ENCODE data around the gene GON4L. TPM values are rescaled to one million over a fixed set of nuclear protein-coding genes. Genes with fewer than 3 reads are reported as not detected.
"Not testable (repeated sequence)": the region's sequence is repeated elsewhere in the genome, so short reads cannot be mapped to it uniquely, and the experiment has no call there.

Gene GON4L
- total RNA-seq, 3 donors from 2014 or later (not counting 1 experiment from before 2014, with no cell fraction given): 127 to 147 (median 146) TPM

DNA sequence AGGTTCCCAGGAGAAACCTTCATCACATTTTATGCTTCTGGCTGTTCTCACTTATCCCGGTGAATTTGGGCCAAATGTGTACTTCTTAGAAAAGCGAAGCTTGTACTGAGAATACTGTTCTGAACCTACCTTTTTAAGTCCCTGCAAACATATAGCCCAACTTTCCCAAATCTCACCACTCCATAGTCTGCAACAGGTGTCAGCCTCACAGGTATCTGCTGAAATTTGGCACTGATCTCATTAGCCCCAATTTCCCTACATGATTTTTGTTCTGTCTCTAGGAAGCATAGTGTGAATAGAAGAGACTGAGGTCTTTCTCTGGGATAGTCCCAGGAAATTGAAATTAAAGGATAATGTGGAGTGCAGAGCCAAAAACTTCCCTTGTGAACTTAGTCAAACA lies 42.7 kb upstream of the GON4L start:
- TF ChIP-seq CTCF (IDR thresholded peaks at IDR 0.05): no peak
- WGBS (ENCODE audit: insufficient coverage): 96% methylated on average over 2 of the region's 2 CpGs

GRCh38 chr1:155898888-155899287 lies 41.9 kb upstream of the GON4L start:
- H3K4me3 Mint-ChIP-seq: no peak overlapping the region
- TF ChIP-seq CTCF (IDR thresholded peaks at IDR 0.05): no peak

More for the DNA sequence above, 42.7 kb upstream of the GON4L start:
- no peak overlapping the region for H3K4me3 Mint-ChIP-seq
- peaks cover 0 to 6% of the 10 kb centered on the region in 2 donors for H3K4me1 Mint-ChIP-seq
- no peaks in the 10 kb centered on the region for H3K9me3 ChIP-seq (ENCODE audit: control insufficient read depth, insufficient read depth, low read length)
- H3K36me3 ChIP-seq (ENCODE audit: control insufficient read depth, insufficient read depth, low read length): peaks cover 64% of the 10 kb centered on the region
- H3K27ac Mint-ChIP-seq: peak overlapping the region in 1 of 2 donors; percentile 26
- no peaks in the 10 kb centered on the region for H3K27me3 Mint-ChIP-seq (ENCODE audit: low read depth in 2 of 2)
- no peak for DNase-seq
- no peak overlapping the region for H3K4me3 ChIP-seq (ENCODE audit: low read length)
- ATAC-seq: no peak
- H3K9me3 Mint-ChIP-seq: no peaks in the 10 kb centered on the region
- H3K27me3 ChIP-seq (ENCODE audit: control insufficient read depth, insufficient read depth, low read length): no peaks in the 10 kb centered on the region
- intact Hi-C loops (cut with micrococcal nuclease): no loop called here
- H3K4me1 ChIP-seq (ENCODE audit: control insufficient read depth, insufficient read depth, low read length): no peaks in the 10 kb centered on the region
- H3K36me3 Mint-ChIP-seq: peaks cover 27% of the 10 kb centered on the region
- no peak overlapping the region for H3K27ac ChIP-seq (ENCODE audit: low read length)

DNA sequence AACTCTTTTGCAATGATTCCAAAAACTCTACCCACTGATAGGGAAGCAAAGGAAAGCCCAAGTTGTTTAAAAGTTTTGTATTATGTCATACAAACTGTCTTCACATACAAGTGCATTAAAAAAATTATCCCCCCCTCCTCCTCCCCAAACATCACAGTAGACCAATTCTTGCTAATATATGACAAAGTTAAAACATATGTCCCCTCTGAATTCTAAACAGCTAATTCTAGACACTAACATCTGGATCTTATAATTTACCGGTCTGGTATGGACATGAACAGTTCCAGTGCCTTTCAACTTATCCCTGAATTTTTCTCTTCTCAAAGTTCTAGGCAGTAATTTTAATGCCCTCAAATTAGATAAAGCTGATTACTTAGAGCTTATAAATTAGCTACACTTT lies 40.7 kb upstream of the GON4L start:
- no peak overlapping the region for H3K4me3 ChIP-seq (ENCODE audit: low read length)
- DNase-seq: no peak
- no peak for TF ChIP-seq CTCF (IDR thresholded peaks at IDR 0.05)
- H3K27ac ChIP-seq (ENCODE audit: low read length): no peak overlapping the region
- H3K36me3 ChIP-seq (ENCODE audit: control insufficient read depth, insufficient read depth, low read length): peaks cover 48% of the 10 kb centered on the region
- intact Hi-C loops (cut with micrococcal nuclease): no loop called here
- Mint-ChIP-seq H3K9me3 (no peaks in the 10 kb centered on the region), H3K27me3 (ENCODE audit: low read depth in 2 of 2) (no peaks in the 10 kb centered on the region), H3K4me1 (peaks cover 12 to 18% of the 10 kb centered on the region in 2 donors), H3K4me3 (no peak overlapping the region), H3K27ac (peak overlapping the region; percentile 36 to 39), H3K36me3 (peaks cover 21% of the 10 kb centered on the region)
- ATAC-seq: no peak
- H3K27me3 ChIP-seq (ENCODE audit: control insufficient read depth, insufficient read depth, low read length): no peaks in the 10 kb centered on the region
- 100% methylated on average over 1 of the region's 1 CpG for WGBS (ENCODE audit: insufficient coverage)
- H3K4me1 ChIP-seq (ENCODE audit: control insufficient read depth, insufficient read depth, low read length): peaks cover 3% of the 10 kb centered on the region
- no peaks in the 10 kb centered on the region for H3K9me3 ChIP-seq (ENCODE audit: control insufficient read depth, insufficient read depth, low read length)

More at GRCh38 chr1:155898888-155899287, 41.9 kb upstream of the GON4L start:
- no peaks in the 10 kb centered on the region for H3K9me3 Mint-ChIP-seq
- no peaks in the 10 kb centered on the region for H3K9me3 ChIP-seq (ENCODE audit: control insufficient read depth, insufficient read depth, low read length)
- H3K36me3 Mint-ChIP-seq: peaks cover 21% of the 10 kb centered on the region
- no peaks in the 10 kb centered on the region for H3K27me3 Mint-ChIP-seq (ENCODE audit: low read depth in 2 of 2)
- ATAC-seq (no peak), DNase-seq (no peak)
- peaks cover under 1% of the 10 kb centered on the region for H3K4me1 ChIP-seq (ENCODE audit: control insufficient read depth, insufficient read depth, low read length)
- peaks cover 56% of the 10 kb centered on the region for H3K36me3 ChIP-seq (ENCODE audit: control insufficient read depth, insufficient read depth, low read length)
- H3K27ac ChIP-seq (ENCODE audit: low read length): no peak overlapping the region
- peaks cover 2 to 8% of the 10 kb centered on the region in 2 donors for H3K4me1 Mint-ChIP-seq
- no peak overlapping the region for H3K4me3 ChIP-seq (ENCODE audit: low read length)
- intact Hi-C loops (cut with micrococcal nuclease): no loop called here
- no peak overlapping the region for H3K27ac Mint-ChIP-seq
- WGBS (ENCODE audit: insufficient coverage): 100% methylated on average over 1 of the region's 2 CpGs
- no peaks in the 10 kb centered on the region for H3K27me3 ChIP-seq (ENCODE audit: control insufficient read depth, insufficient read depth, low read length)

DNA sequence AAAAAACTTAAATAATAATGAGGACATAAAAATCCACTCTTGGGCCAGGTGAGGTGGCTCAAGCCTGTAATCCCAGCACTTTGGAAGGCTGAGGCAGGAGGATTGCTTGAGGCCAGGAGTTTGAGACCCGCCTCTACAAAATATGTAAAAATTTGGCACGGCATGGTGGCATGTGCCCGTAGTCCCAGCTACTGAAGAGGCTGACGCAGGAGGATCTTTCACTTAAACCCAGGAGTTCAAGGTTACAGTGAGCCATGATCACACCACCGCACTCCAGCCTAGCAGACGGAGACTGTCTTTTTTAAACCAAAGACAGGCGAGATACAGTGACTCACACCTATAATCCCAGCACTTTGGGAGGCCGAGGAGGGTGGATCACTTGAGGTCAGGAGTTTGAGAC lies 39.5 kb upstream of the GON4L start:
- H3K9me3 Mint-ChIP-seq; H3K4me1 ChIP-seq (ENCODE audit: control insufficient read depth, insufficient read depth, low read length); intact Hi-C loops (cut with micrococcal nuclease); H3K27ac Mint-ChIP-seq; H3K4me3 ChIP-seq (ENCODE audit: low read length); DNase-seq; ATAC-seq; H3K27me3 Mint-ChIP-seq (ENCODE audit: low read depth in 2 of 2); H3K27ac ChIP-seq (ENCODE audit: low read length); H3K9me3 ChIP-seq (ENCODE audit: control insufficient read depth, insufficient read depth, low read length); H3K27me3 ChIP-seq (ENCODE audit: control insufficient read depth, insufficient read depth, low read length); H3K4me3 Mint-ChIP-seq: not testable (repeated sequence)
- 96% methylated on average over 8 of the region's 8 CpGs for WGBS (ENCODE audit: insufficient coverage)
- H3K36me3 Mint-ChIP-seq: peaks cover 21% of the 10 kb centered on the region
- H3K4me1 Mint-ChIP-seq: peaks cover 12 to 18% of the 10 kb centered on the region in 2 donors
- H3K36me3 ChIP-seq (ENCODE audit: control insufficient read depth, insufficient read depth, low read length): peaks cover 41% of the 10 kb centered on the region

DNA sequence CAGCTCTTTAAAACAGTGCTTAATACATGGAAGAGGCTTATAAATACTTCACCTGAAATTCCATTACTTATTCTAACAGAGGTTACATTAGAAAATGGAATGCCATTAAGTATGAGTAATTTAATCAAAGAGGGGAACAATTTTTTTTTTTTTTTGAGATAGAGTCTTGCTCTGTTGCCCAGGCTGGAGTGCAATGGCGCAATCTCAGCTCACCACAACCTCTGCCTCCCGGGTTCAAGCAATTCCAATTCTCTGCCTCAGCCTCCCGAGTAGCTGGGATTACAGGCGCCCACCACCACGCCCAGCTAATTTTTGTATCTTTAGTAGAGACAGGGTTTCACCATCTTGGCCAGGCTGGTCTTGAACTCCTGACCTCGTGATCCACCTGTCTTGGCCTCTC lies 38.6 kb upstream of the GON4L start:
- DNase-seq; H3K27me3 Mint-ChIP-seq (ENCODE audit: low read depth in 2 of 2); H3K27me3 ChIP-seq (ENCODE audit: control insufficient read depth, insufficient read depth, low read length); ATAC-seq; H3K27ac Mint-ChIP-seq; H3K9me3 Mint-ChIP-seq; intact Hi-C loops (cut with micrococcal nuclease); H3K4me3 Mint-ChIP-seq; H3K27ac ChIP-seq (ENCODE audit: low read length); H3K4me3 ChIP-seq (ENCODE audit: low read length); H3K9me3 ChIP-seq (ENCODE audit: control insufficient read depth, insufficient read depth, low read length); H3K4me1 ChIP-seq (ENCODE audit: control insufficient read depth, insufficient read depth, low read length): not testable (repeated sequence)
- Mint-ChIP-seq H3K36me3 (peaks cover 20% of the 10 kb centered on the region), H3K4me1 (peaks cover 12 to 18% of the 10 kb centered on the region in 2 donors)
- 100% methylated on average over 6 of the region's 6 CpGs for WGBS (ENCODE audit: insufficient coverage)
- H3K36me3 ChIP-seq (ENCODE audit: control insufficient read depth, insufficient read depth, low read length): peaks cover 34% of the 10 kb centered on the region
